ENCODE data around the gene MAP3K20. TPM values are rescaled to one million over a fixed set of nuclear protein-coding genes. Genes with fewer than 3 reads are reported as not detected.

Gene MAP3K20
- total and polyA plus RNA-seq, 2 of the 8 experiments (the other 6 are each of a cell fraction or from before 2014, with no cell fraction given): 3.1 to 11.1 TPM

- H3K36me3 ChIP-seq (ENCODE audit: control insufficient read depth in 2 of 4, insufficient read depth in 4 of 4, low read length in 3 of 4): no peaks in the 10 kb centered on the region
- H3K23me2 ChIP-seq (ENCODE audit: low read depth, low read length): no peaks in the 10 kb centered on the region
- no peak overlapping the region for H2AFZ ChIP-seq (ENCODE audit: low read length)
- H3K9ac ChIP-seq (replicated peaks in 1 of 4; ENCODE audit: extremely low read depth in 1 of 4, low read depth in 3 of 4, low read length in 3 of 4): no peak overlapping the region
- TF ChIP-seq MAFK (IDR thresholded peaks at IDR 0.05; ENCODE audit: low read depth, low read length): peak; percentile 79; the same call in 1 of the 2 replicates
- TF ChIP-seq KDM5A (IDR thresholded peaks at IDR 0.05; ENCODE audit: low read length): no peak
- POLR2A ChIA-PET (ENCODE audit: partially characterized antibody): no interaction called here
- peak overlapping the region; percentile 67 for H2BK120ac ChIP-seq (replicated peaks; ENCODE audit: low read depth, low read length)
- no peak overlapping the region for H3K4ac ChIP-seq (replicated peaks; ENCODE audit: insufficient read length, low read depth, low read length)
- no peak overlapping the region for H3K56ac ChIP-seq (replicated peaks; ENCODE audit: insufficient read length, low read depth, low read length)
- peaks cover 7 to 21% (median 16%) of the 10 kb centered on the region in 4 experiments; a peak in 5 of 7 replicates for H3K4me1 ChIP-seq (replicated peaks in 1 of 4; ENCODE audit: control insufficient read depth in 3 of 4, insufficient read depth in 4 of 4, low read length in 3 of 4)
- no peak overlapping the region for H4K5ac ChIP-seq (ENCODE audit: insufficient read length, low read depth, low read length)
- no peaks in the 10 kb centered on the region for H3K79me1 ChIP-seq (ENCODE audit: low read depth, low read length)
- DNase-seq (ENCODE audit: low read depth in 1 of 2, low spot score in 2 of 2) (no peak), FAIRE-seq (no peak)
- H3K23ac ChIP-seq (ENCODE audit: insufficient read length): no peak overlapping the region
- H3K18ac ChIP-seq (ENCODE audit: extremely low read depth, low read length): peak overlapping the region; percentile 56
- peak overlapping the region; percentile 50 for H4K91ac ChIP-seq (replicated peaks; ENCODE audit: insufficient read length, low read length)
- H2BK20ac ChIP-seq (ENCODE audit: low read length): peak overlapping the region; percentile 95; the same call in 1 of the 2 replicates
- H3K27ac ChIP-seq (ENCODE audit: low read depth, low read length): no peak overlapping the region
- no peak overlapping the region for H4K8ac ChIP-seq (ENCODE audit: extremely low read depth, insufficient read depth, low read length)
- no peak overlapping the region for H3K4me2 ChIP-seq (ENCODE audit: insufficient read depth in 1 of 2, low read depth in 2 of 2, low read length in 2 of 2)
- no peaks in the 10 kb centered on the region for H3K79me2 ChIP-seq (ENCODE audit: control insufficient read depth in 1 of 2, insufficient read depth in 2 of 2, low read length in 2 of 2)
- no peaks in the 10 kb centered on the region for H4K20me1 ChIP-seq (replicated peaks in 1 of 2; ENCODE audit: control insufficient read depth in 1 of 2, insufficient read depth in 2 of 2, low read length in 2 of 2)
- H2BK15ac ChIP-seq (ENCODE audit: low read length): no peak overlapping the region
- peak overlapping the region; percentile 79; the same call in 1 of the 2 replicates for H2BK5ac ChIP-seq (ENCODE audit: low read depth, low read length)
- 60% methylated on average over 1 of the region's 1 CpG; no CpG with 5 or more reads in 1 of the 2 experiments for WGBS, 2 experiments (ENCODE audit: extremely low coverage in 1 of 2, insufficient coverage in 1 of 2, insufficient read length in 1 of 2, insufficient replicate concordance in 2 of 2, low coverage in 1 of 2, low lambda C conversion rate in 2 of 2, missing lambda C conversion rate in 1 of 2)
- H2AK5ac ChIP-seq (ENCODE audit: low read depth, low read length): 0 out of 2 replicates have a peak overlapping the region, but pooled peaks have one; percentile 14
- no peak overlapping the region for H3K4me3 ChIP-seq (ENCODE audit: extremely low read depth in 1 of 4, insufficient read depth in 2 of 4, low read depth in 3 of 4, low read length in 4 of 4)
- H2BK12ac ChIP-seq (ENCODE audit: low read depth, low read length): peak overlapping the region; percentile 94
- no peaks in the 10 kb centered on the region for H3K27me3 ChIP-seq (replicated peaks in 1 of 4; ENCODE audit: control insufficient read depth in 3 of 4, extremely low read depth in 1 of 4, insufficient read depth in 3 of 4, low read length in 3 of 4)
- CTCF ChIA-PET (ENCODE audit: partially characterized antibody): interaction anchor here (1.4 kb wide), 1 partner anchor 102 kb away, joined by 3 read pairs; no protein-coding TSS in a partner anchor
- H3K9me3 ChIP-seq (ENCODE audit: insufficient read depth in 2 of 2, low read depth in 1 of 2, low read length in 1 of 2): no peaks in the 10 kb centered on the region
- no peak overlapping the region for H3K14ac ChIP-seq (ENCODE audit: insufficient read length)
Observed at GRCh38 chr2:173193925-173194324, 118.3 kb downstream of the MAP3K20 start.

Data from H1 (cell line).